Hepatocyte (in vitro differentiated cells): Measurements from ENCODE around the gene ADAMTS12. TPM values are rescaled to one million over a fixed set of nuclear protein-coding genes. Genes with fewer than 3 reads are reported as not detected.
A peak's percentile ranks its signal among the peaks of the same experiment; 100 is the strongest.

Source experiments
- DNase-seq: peaks from one replicate; pipeline ENCODE4 v3.0.0-alpha.2; 2016; ENCODE audit warnings: low spot score
- H2AFZ ChIP-seq: fragments of 200-600 bp; sonication (generic); 2 replicates; pipeline ENCODE4 v1.6.0; 2016; ENCODE audit warnings: antibody characterized with exemption, mild to moderate bottlenecking
- H3K27ac ChIP-seq: fragments of 200-600 bp; sonication (generic); 2 replicates; pipeline ENCODE4 v1.5.1; 2016; ENCODE audit warnings: mild to moderate bottlenecking
- H3K27me3 ChIP-seq: fragments of 200-600 bp; sonication (generic); 2 replicates; pipeline ENCODE4 v1.6.1; 2016
- H3K36me3 ChIP-seq: fragments of 200-600 bp; sonication (generic); replicated peaks from 2 replicates; pipeline ENCODE4 v1.5.1; 2016; ENCODE audit warnings: low read depth; ENCODE audit not compliant: insufficient read depth
- H3K4me1 ChIP-seq: fragments of 200-600 bp; sonication (generic); 2 replicates; pipeline ENCODE4 v1.5.1; 2016; ENCODE audit warnings: mild to moderate bottlenecking, moderate library complexity; ENCODE audit not compliant: insufficient read depth
- H3K4me2 ChIP-seq: fragments of 200-600 bp; sonication (generic); 2 replicates; pipeline ENCODE4 v1.6.0; 2016
- H3K4me3 ChIP-seq: fragments of 200-600 bp; sonication (generic); 2 replicates; pipeline ENCODE4 v1.5.1; 2016; ENCODE audit warnings: mild to moderate bottlenecking
- H3K79me2 ChIP-seq: fragments of 200-600 bp; sonication (generic); 2 replicates; pipeline ENCODE4 v1.6.0; 2017; ENCODE audit warnings: mild to moderate bottlenecking
- H3K9me2 ChIP-seq: fragments of 200-600 bp; sonication (generic); replicated peaks from 2 replicates; pipeline ENCODE4 v1.6.0; 2017; ENCODE audit warnings: mild to moderate bottlenecking; ENCODE audit not compliant: insufficient read depth
- H3K9me3 ChIP-seq: fragments of 200-600 bp; sonication (generic); 2 replicates; pipeline ENCODE4 v1.5.1; 2016; ENCODE audit warnings: low read depth, mild to moderate bottlenecking
- H4K20me1 ChIP-seq: fragments of 200-600 bp; sonication (generic); 2 replicates; pipeline ENCODE4 v1.6.0; 2016; ENCODE audit warnings: mild to moderate bottlenecking; ENCODE audit not compliant: insufficient read depth, poor library complexity, severe bottlenecking
- CTCF ChIP-seq: fragments of 200-600 bp; sonication (generic); IDR thresholded peaks from 2 replicates; pipeline ENCODE4 v1.5.1; 2016; ENCODE audit warnings: antibody characterized with exemption, mild to moderate bottlenecking; ENCODE audit not compliant: poor library complexity
- EZH2 ChIP-seq: fragments of 200-600 bp; sonication (generic); IDR thresholded peaks from 2 replicates; pipeline ENCODE4 v1.6.1; 2016; ENCODE audit warnings: antibody characterized with exemption, mild to moderate bottlenecking, borderline replicate concordance
- EZH2phosphoT487 ChIP-seq: fragments of 200-600 bp; sonication (generic); IDR thresholded peaks from one replicate; pipeline ENCODE4 v1.6.1; 2018; ENCODE audit warnings: antibody characterized with exemption, mild to moderate bottlenecking, low read depth, moderate library complexity; ENCODE audit not compliant: unreplicated experiment, severe bottlenecking
- WGBS: methylation state at CpG from one replicate; pipeline ENCODE4 v1.1.6; 2016; ENCODE audit warnings: low lambda C conversion rate; ENCODE audit errors: missing lambda C conversion rate; 5-methylcytosine and 5-hydroxymethylcytosine counted together
- polyA plus RNA-seq: library from polyadenylated mRNA; unstranded; fragments of >200 nt; fragmentation: Nextera tagmentation; extraction: Ambion mirVana; gene quantifications from 2 replicates; pipeline ENCODE4 v1.2.1, GENCODE V29; 2016
- total RNA-seq: library from RNA; depleted of rRNA; stranded (reverse); fragments of >200 nt; gene quantifications from 2 replicates; pipeline ENCODE4 v1.2.3, GENCODE V29; 2014

ADAMTS12 gene
- total and polyA plus RNA-seq, 2 experiments from 2014 or later, result 3.2 to 8.9 TPM

- Histone ChIP-seq H3K4me2 (no peak overlapping the region), H3K4me1 (no peaks in the 10 kb centered on the region), H3K9me3 (no peaks in the 10 kb centered on the region), H3K9me2 (no peaks in the 10 kb centered on the region), H3K27ac (peak overlapping the region; percentile 74), H4K20me1 (no peaks in the 10 kb centered on the region), H3K79me2 (no peaks in the 10 kb centered on the region), H2AFZ (no peak overlapping the region), H3K4me3 (no peak overlapping the region), H3K36me3 (no peaks in the 10 kb centered on the region), H3K27me3 (no peaks in the 10 kb centered on the region)
- no peak for DNase-seq
- no peak for TF ChIP-seq EZH2
- TF ChIP-seq EZH2phosphoT487, result no peak
- no peak for TF ChIP-seq CTCF
These were observed 90.5 kb downstream of the ADAMTS12 start for GRCh38 chr5:33801292-33801691.

DNA sequence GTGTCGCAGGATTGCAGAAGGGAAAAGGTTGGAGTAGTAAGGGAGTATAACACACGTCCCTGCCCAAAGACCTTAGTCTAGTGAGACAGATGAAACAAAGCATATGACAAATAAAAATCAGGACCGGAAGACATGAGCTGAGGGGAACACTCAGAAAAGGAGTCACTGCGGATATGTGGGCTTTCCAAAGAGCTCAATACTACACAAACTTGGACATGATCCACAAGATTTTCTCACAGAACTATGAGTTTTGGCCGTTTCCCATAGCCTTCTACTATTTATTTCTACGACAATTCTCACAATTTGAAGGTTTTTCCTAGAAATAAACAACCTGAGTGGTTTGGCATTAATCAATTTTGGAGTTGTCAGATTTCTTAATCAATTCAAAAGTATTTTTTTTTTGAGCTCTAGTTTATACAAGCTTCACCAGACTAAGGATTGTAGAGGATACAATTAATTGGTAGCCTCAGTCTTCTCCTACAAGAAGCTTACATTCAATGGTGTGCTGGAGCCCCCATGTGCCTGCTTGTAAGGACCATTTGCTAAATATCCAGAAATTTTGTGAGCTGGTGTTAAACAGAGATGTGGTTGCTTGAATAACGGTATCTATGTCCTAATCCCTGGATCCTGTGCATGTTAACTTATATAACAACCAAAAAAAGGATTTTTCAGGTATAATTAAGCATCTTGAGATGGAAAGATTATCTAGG is 91.4 kb downstream of the ADAMTS12 start:
- WGBS, result 89% methylated on average over 7 of the region's 7 CpGs
- H3K9me3 ChIP-seq, result no peaks in the 10 kb centered on the region
- H4K20me1 ChIP-seq, result no peaks in the 10 kb centered on the region
- no peaks in the 10 kb centered on the region for H3K36me3 ChIP-seq
- no peaks in the 10 kb centered on the region for H3K27me3 ChIP-seq
- TF ChIP-seq EZH2phosphoT487 (no peak), EZH2 (no peak)
- no peak overlapping the region for H2AFZ ChIP-seq
- no peak overlapping the region for H3K4me2 ChIP-seq
- H3K4me1 ChIP-seq, result no peaks in the 10 kb centered on the region
- H3K9me2 ChIP-seq, result no peaks in the 10 kb centered on the region
- H3K27ac ChIP-seq, result no peak overlapping the region
- no peaks in the 10 kb centered on the region for H3K79me2 ChIP-seq
- no peak for DNase-seq
- no peak overlapping the region for H3K4me3 ChIP-seq

DNA sequence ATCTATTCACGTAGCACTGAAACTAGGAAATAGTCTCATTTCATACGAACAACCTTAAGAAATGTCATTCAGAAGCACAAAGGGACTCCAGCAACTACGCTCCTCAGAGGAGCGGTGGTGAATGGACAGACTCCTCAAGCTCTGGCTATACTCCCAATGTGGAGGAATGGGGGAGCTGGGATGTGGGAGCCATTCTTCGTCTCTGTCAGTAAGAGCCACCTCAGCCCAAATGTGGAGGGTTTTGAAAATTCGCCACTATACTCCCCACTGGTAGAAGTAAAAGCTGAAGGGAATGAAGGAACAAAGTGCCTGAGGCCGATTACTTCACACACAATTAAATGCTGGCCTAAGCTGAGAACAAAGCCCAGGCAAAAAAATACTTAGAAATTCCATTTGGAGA is 96.3 kb downstream of the ADAMTS12 start:
- Histone ChIP-seq H3K79me2 (no peaks in the 10 kb centered on the region), H3K4me1 (no peaks in the 10 kb centered on the region), H3K4me2 (no peak overlapping the region), H3K9me3 (no peaks in the 10 kb centered on the region), H3K9me2 (no peaks in the 10 kb centered on the region), H4K20me1 (no peaks in the 10 kb centered on the region), H3K36me3 (no peaks in the 10 kb centered on the region), H3K27ac (no peak overlapping the region), H3K27me3 (no peaks in the 10 kb centered on the region), H3K4me3 (no peak overlapping the region), H2AFZ (no peak overlapping the region)
- WGBS, result 80% methylated on average over 7 of the region's 7 CpGs
- no peak for DNase-seq
- TF ChIP-seq CTCF, result no peak
- no peak for TF ChIP-seq EZH2phosphoT487
- no peak for TF ChIP-seq EZH2

GRCh38 chr5:33794550-33795181 is 97.1 kb downstream of the ADAMTS12 start:
- Histone ChIP-seq H4K20me1 (no peaks in the 10 kb centered on the region), H2AFZ (no peak overlapping the region), H3K36me3 (no peaks in the 10 kb centered on the region), H3K79me2 (no peaks in the 10 kb centered on the region), H3K9me2 (no peaks in the 10 kb centered on the region), H3K4me2 (no peak overlapping the region), H3K4me3 (no peak overlapping the region), H3K27ac (no peak overlapping the region), H3K27me3 (no peaks in the 10 kb centered on the region), H3K9me3 (no peaks in the 10 kb centered on the region), H3K4me1 (no peaks in the 10 kb centered on the region)
- DNase-seq, result no peak
- no peak for TF ChIP-seq EZH2
- no peak for TF ChIP-seq EZH2phosphoT487
- TF ChIP-seq CTCF, result no peak
- 87% methylated on average over 8 of the region's 8 CpGs for WGBS
